ENCODE results near the gene CCNB3.
"Not testable (repeated sequence)": the region's sequence is repeated elsewhere in the genome, so short reads cannot be mapped to it uniquely, and the experiment has no call there.

CCNB3 gene

DNA sequence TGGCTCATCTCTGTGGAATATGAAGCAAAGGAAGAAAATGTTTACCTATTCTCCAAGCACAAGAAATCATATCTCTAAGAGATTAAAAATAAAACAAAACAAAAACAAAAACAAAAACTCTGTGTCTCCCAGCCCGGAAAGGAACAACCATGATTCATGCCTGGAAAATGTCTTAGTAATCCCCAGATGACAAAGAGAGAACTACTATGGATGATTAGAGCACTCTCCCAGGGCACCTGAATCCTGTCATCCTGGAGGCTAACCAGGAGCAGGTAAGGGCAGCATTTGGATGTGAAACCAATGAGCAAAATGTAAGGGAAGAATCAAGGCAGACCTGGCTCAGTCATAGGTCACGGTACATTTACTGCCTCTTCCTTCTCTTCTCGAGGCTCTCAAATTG, 2.0 kb upstream of the CCNB3 start:
- Histone ChIP-seq H3K36me3 (ENCODE audit: control insufficient read depth in 4 of 4, insufficient read depth in 4 of 4, low read length in 3 of 4) (no peaks in the 10 kb centered on the region), H3K4me1 (ENCODE audit: control extremely low read depth in 1 of 4, control insufficient read depth in 4 of 4, insufficient read depth in 4 of 4, low read length in 3 of 4) (peaks cover 0 to 4% (median 2%) of the 10 kb centered on the region in 4 experiments), H3K27me3 (replicated peaks in 2 of 5; ENCODE audit: control insufficient read depth in 4 of 5, insufficient read depth in 5 of 5, low read length in 4 of 5) (no peaks in the 10 kb centered on the region), H3K9me3 (ENCODE audit: control extremely low read depth in 1 of 5, control insufficient read depth in 4 of 5, insufficient read depth in 2 of 5, low read depth in 1 of 5, low read length in 4 of 5) (no peaks in the 10 kb centered on the region), H3K27ac (ENCODE audit: insufficient read depth in 1 of 2, low read depth in 1 of 2, low read length in 2 of 2, poor library complexity in 1 of 2, severe bottlenecking in 2 of 2) (no peak overlapping the region), H3K4me3 (ENCODE audit: control insufficient read depth in 1 of 7, extremely low read depth in 1 of 7, insufficient read depth in 4 of 7, low read depth in 2 of 7, low read length in 6 of 7) (no peak overlapping the region)
- DNase-seq = no peak
- POLR2A ChIA-PET = no interaction called here
- WGBS (ENCODE audit: insufficient coverage) = 100% methylated on average over 2 of the region's 3 CpGs
- CTCF ChIA-PET = interaction anchor here (5.0 kb wide), 1 partner anchor 101 kb away, joined by 32 read pairs; no protein-coding TSS in a partner anchor

DNA sequence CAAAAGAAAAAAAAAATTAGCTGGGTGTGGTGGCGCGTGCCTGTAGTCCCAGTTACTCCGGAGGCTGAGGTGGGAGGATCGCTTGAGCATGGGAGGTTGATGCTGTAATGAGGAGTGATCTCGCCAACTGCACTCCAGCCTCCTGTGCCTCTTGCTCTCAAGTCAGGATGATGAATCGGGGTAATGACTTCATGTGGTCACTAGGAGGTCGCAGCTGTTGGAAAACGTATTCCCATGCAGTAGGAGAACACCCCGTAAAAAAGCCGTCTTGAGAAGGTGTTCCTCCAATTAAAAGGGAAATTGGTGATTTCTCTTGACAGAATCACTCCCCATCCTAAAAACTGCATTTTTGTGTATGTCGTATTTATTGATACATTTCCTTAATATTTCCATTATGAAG, 2.2 kb downstream of the CCNB3 start:
- H3K9me3 ChIP-seq (ENCODE audit: control extremely low read depth in 1 of 5, control insufficient read depth in 4 of 5, insufficient read depth in 2 of 5, low read depth in 1 of 5, low read length in 4 of 5) = no peaks in the 10 kb centered on the region
- no peak overlapping the region for H3K4me3 ChIP-seq (ENCODE audit: control insufficient read depth in 1 of 7, extremely low read depth in 1 of 7, insufficient read depth in 4 of 7, low read depth in 2 of 7, low read length in 6 of 7)
- no peak for DNase-seq
- WGBS (ENCODE audit: insufficient coverage) = 72% methylated on average over 9 of the region's 11 CpGs
- H3K36me3 ChIP-seq (ENCODE audit: control insufficient read depth in 4 of 4, insufficient read depth in 4 of 4, low read length in 3 of 4) = no peaks in the 10 kb centered on the region
- H3K27ac ChIP-seq (ENCODE audit: insufficient read depth in 1 of 2, low read depth in 1 of 2, low read length in 2 of 2, poor library complexity in 1 of 2, severe bottlenecking in 2 of 2) = no peak overlapping the region
- H3K4me1 ChIP-seq (ENCODE audit: control extremely low read depth in 1 of 4, control insufficient read depth in 4 of 4, insufficient read depth in 4 of 4, low read length in 3 of 4) = peaks cover 0 to 4% (median 2%) of the 10 kb centered on the region in 4 experiments
- no peaks in the 10 kb centered on the region for H3K27me3 ChIP-seq (replicated peaks in 2 of 5; ENCODE audit: control insufficient read depth in 4 of 5, insufficient read depth in 5 of 5, low read length in 4 of 5)
- ChIA-PET CTCF (interaction anchor here (5.9 kb wide), 1 partner anchor 107 kb away, joined by 66 read pairs; no protein-coding TSS in a partner anchor), POLR2A (no interaction called here)

DNA sequence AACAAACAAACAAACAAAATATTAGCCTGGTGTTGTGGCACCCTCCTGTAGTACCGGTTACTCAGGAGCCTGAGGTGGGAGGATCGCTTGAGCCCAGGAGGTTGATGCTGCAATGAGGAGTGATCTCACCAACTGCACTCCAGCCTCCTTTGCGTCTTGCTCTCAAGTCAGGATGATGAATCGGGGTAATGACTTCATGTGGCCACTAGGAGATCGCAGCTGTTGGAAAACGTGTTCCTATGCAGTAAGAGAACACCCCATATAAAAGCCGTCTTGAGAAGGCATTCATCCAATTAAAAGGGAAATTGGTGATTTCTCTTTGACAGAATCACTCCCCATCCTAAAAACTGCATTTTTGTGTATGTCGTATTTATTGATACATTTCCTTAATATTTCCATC, 6.9 kb downstream of the CCNB3 start:
- Histone ChIP-seq H3K27me3 (replicated peaks in 2 of 5; ENCODE audit: control insufficient read depth in 4 of 5, insufficient read depth in 5 of 5, low read length in 4 of 5) (no peaks in the 10 kb centered on the region), H3K4me1 (ENCODE audit: control extremely low read depth in 1 of 4, control insufficient read depth in 4 of 4, insufficient read depth in 4 of 4, low read length in 3 of 4) (no peaks in the 10 kb centered on the region), H3K27ac (ENCODE audit: insufficient read depth in 1 of 2, low read depth in 1 of 2, low read length in 2 of 2, poor library complexity in 1 of 2, severe bottlenecking in 2 of 2) (no peak overlapping the region), H3K4me3 (ENCODE audit: control insufficient read depth in 1 of 7, extremely low read depth in 1 of 7, insufficient read depth in 4 of 7, low read depth in 2 of 7, low read length in 6 of 7) (no peak overlapping the region), H3K9me3 (ENCODE audit: control extremely low read depth in 1 of 5, control insufficient read depth in 4 of 5, insufficient read depth in 2 of 5, low read depth in 1 of 5, low read length in 4 of 5) (no peaks in the 10 kb centered on the region), H3K36me3 (ENCODE audit: control insufficient read depth in 4 of 4, insufficient read depth in 4 of 4, low read length in 3 of 4) (no peaks in the 10 kb centered on the region)
- CTCF ChIA-PET = interaction anchor here (1.2 kb wide), 1 partner anchor 111 kb away, joined by 5 read pairs; no protein-coding TSS in a partner anchor
- peak in 2 of 3 donors; percentile 39 to 47 for DNase-seq
- POLR2A ChIA-PET = no interaction called here
- WGBS (ENCODE audit: insufficient coverage) = 53% methylated on average over 6 of the region's 8 CpGs

DNA sequence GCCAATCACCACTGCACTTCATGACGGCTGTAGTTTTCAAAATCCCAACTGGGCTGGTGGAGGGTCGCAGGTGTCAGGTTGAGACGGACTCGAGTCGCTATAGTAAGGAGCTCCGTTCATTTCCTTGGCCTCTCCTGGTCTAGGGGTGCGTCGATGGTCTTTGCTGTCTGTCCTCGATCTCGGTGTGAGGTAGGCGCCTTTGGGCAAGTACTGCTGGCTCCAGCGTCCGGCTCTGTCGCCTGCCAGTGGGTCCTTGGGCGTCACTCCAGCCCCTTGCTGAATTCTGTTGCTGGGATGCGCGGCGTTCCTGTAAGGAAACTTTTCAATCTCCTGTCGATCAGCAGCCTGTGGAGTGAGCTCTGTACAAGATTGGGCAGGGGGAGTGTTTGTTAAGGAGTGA, 76.7 kb downstream of the CCNB3 start:
- Histone ChIP-seq H3K27ac (ENCODE audit: insufficient read depth in 1 of 2, low read depth in 1 of 2, low read length in 2 of 2, poor library complexity in 1 of 2, severe bottlenecking in 2 of 2) (no peak overlapping the region), H3K27me3 (replicated peaks in 2 of 5; ENCODE audit: control insufficient read depth in 4 of 5, insufficient read depth in 5 of 5, low read length in 4 of 5) (no peaks in the 10 kb centered on the region), H3K4me3 (ENCODE audit: control insufficient read depth in 1 of 7, extremely low read depth in 1 of 7, insufficient read depth in 4 of 7, low read depth in 2 of 7, low read length in 6 of 7) (no peak overlapping the region), H3K36me3 (ENCODE audit: control insufficient read depth in 4 of 4, insufficient read depth in 4 of 4, low read length in 3 of 4) (no peaks in the 10 kb centered on the region), H3K9me3 (ENCODE audit: control extremely low read depth in 1 of 5, control insufficient read depth in 4 of 5, insufficient read depth in 2 of 5, low read depth in 1 of 5, low read length in 4 of 5) (no peaks in the 10 kb centered on the region), H3K4me1 (ENCODE audit: control extremely low read depth in 1 of 4, control insufficient read depth in 4 of 4, insufficient read depth in 4 of 4, low read length in 3 of 4) (no peaks in the 10 kb centered on the region)
- no peak for DNase-seq
- POLR2A ChIA-PET = no interaction called here
- CTCF ChIA-PET = no interaction called here
- 74% methylated on average over 19 of the region's 19 CpGs for WGBS (ENCODE audit: insufficient coverage)

DNA sequence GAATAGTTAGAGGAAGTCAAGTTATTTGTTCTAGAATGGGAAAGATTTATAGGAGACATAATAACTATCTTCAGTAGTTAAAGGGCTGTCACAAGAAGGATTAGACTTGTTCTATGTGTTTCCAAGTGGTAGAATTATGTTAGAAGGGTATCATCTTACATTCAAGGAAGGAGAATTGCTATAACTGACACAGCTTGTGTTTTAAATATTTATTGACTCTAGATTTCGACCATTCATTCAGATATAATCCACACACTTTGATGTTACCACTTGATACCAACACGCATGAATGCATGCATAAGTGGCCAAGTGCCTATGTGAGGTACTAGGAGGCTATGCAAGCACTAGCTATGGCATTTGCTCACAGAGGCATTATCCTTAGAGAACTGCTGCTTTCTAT, 122.7 kb downstream of the CCNB3 start:
- ChIA-PET CTCF (no interaction called here), POLR2A (no interaction called here)
- Histone ChIP-seq H3K27me3 (replicated peaks in 2 of 5; ENCODE audit: control insufficient read depth in 4 of 5, insufficient read depth in 5 of 5, low read length in 4 of 5) (no peaks in the 10 kb centered on the region), H3K9me3 (ENCODE audit: control extremely low read depth in 1 of 5, control insufficient read depth in 4 of 5, insufficient read depth in 2 of 5, low read depth in 1 of 5, low read length in 4 of 5) (no peaks in the 10 kb centered on the region), H3K4me1 (ENCODE audit: control extremely low read depth in 1 of 4, control insufficient read depth in 4 of 4, insufficient read depth in 4 of 4, low read length in 3 of 4) (no peaks in the 10 kb centered on the region), H3K36me3 (ENCODE audit: control insufficient read depth in 4 of 4, insufficient read depth in 4 of 4, low read length in 3 of 4) (no peaks in the 10 kb centered on the region), H3K4me3 (ENCODE audit: control insufficient read depth in 1 of 7, extremely low read depth in 1 of 7, insufficient read depth in 4 of 7, low read depth in 2 of 7, low read length in 6 of 7) (no peak overlapping the region), H3K27ac (ENCODE audit: insufficient read depth in 1 of 2, low read depth in 1 of 2, low read length in 2 of 2, poor library complexity in 1 of 2, severe bottlenecking in 2 of 2) (no peak overlapping the region)
- 83% methylated on average over 1 of the region's 2 CpGs for WGBS (ENCODE audit: insufficient coverage)
- no peak for DNase-seq

DNA sequence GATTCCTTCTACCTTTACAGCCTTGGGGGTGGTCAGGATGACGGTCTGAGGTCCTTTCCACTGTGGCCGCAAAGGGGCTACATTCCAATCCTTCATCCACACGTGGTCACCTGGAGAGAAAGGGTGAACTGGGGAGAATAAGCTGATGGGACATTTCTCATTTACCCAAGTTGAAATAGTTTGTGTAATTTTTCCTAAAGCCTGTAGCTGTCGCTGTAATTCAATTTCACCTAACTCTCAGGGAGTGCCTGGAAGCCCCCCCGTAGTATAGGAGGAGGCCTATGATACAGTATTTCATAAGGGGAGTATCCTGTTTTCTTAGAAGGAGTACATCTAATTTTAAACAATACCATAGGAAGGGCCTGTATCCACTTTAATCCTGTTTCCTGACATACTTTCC, 128.1 kb downstream of the CCNB3 start:
- H3K27me3 ChIP-seq (replicated peaks in 2 of 5; ENCODE audit: control insufficient read depth in 4 of 5, insufficient read depth in 5 of 5, low read length in 4 of 5); DNase-seq; H3K4me3 ChIP-seq (ENCODE audit: control insufficient read depth in 1 of 7, extremely low read depth in 1 of 7, insufficient read depth in 4 of 7, low read depth in 2 of 7, low read length in 6 of 7); H3K36me3 ChIP-seq (ENCODE audit: control insufficient read depth in 4 of 4, insufficient read depth in 4 of 4, low read length in 3 of 4); H3K27ac ChIP-seq (ENCODE audit: insufficient read depth in 1 of 2, low read depth in 1 of 2, low read length in 2 of 2, poor library complexity in 1 of 2, severe bottlenecking in 2 of 2); POLR2A ChIA-PET; H3K4me1 ChIP-seq (ENCODE audit: control extremely low read depth in 1 of 4, control insufficient read depth in 4 of 4, insufficient read depth in 4 of 4, low read length in 3 of 4); H3K9me3 ChIP-seq (ENCODE audit: control extremely low read depth in 1 of 5, control insufficient read depth in 4 of 5, insufficient read depth in 2 of 5, low read depth in 1 of 5, low read length in 4 of 5); CTCF ChIA-PET: not testable (repeated sequence)
- no CpG with 5 or more reads among the region's 5 CpGs for WGBS (ENCODE audit: insufficient coverage)

DNA sequence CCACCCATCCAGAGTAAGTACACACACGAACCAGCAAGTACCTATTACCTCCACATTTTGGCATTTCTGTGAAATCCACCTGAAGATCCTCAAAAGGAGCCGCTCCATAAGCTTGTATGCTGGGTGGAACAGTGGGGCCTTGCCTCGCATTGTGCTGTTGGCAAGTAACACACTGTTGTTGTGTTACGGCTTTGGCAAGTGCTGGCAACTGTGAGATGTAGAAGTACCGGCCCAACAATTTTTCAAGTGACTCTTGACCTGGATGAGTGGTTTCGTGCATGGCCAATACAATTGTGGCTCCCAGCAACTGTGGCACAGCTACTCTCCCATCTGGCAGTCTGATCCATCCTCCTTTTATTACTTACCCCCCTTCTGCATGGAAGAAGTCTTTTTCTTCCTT, 128.7 kb downstream of the CCNB3 start:
- POLR2A ChIA-PET = no interaction called here
- no peak for DNase-seq
- Histone ChIP-seq H3K9me3 (ENCODE audit: control extremely low read depth in 1 of 5, control insufficient read depth in 4 of 5, insufficient read depth in 2 of 5, low read depth in 1 of 5, low read length in 4 of 5) (peaks cover 0 to 2% (median 0%) of the 10 kb centered on the region in 5 experiments), H3K27me3 (replicated peaks in 2 of 5; ENCODE audit: control insufficient read depth in 4 of 5, insufficient read depth in 5 of 5, low read length in 4 of 5) (no peaks in the 10 kb centered on the region), H3K27ac (ENCODE audit: insufficient read depth in 1 of 2, low read depth in 1 of 2, low read length in 2 of 2, poor library complexity in 1 of 2, severe bottlenecking in 2 of 2) (no peak overlapping the region), H3K36me3 (ENCODE audit: control insufficient read depth in 4 of 4, insufficient read depth in 4 of 4, low read length in 3 of 4) (no peaks in the 10 kb centered on the region), H3K4me3 (ENCODE audit: control insufficient read depth in 1 of 7, extremely low read depth in 1 of 7, insufficient read depth in 4 of 7, low read depth in 2 of 7, low read length in 6 of 7) (no peak overlapping the region), H3K4me1 (ENCODE audit: control extremely low read depth in 1 of 4, control insufficient read depth in 4 of 4, insufficient read depth in 4 of 4, low read length in 3 of 4) (no peaks in the 10 kb centered on the region)
- WGBS (ENCODE audit: insufficient coverage) = 82% methylated on average over 6 of the region's 6 CpGs
- CTCF ChIA-PET = no interaction called here
